Adipose tissue (tissue), 3 donors: ENCODE results near the gene KREMEN2. TPM values are rescaled to one million over a fixed set of nuclear protein-coding genes. Genes with fewer than 3 reads are reported as not detected.
"Not testable (repeated sequence)": the region's sequence is repeated elsewhere in the genome, so short reads cannot be mapped to it uniquely, and the experiment has no call there.

Experiments
- H3K27ac ChIP-seq: one replicate; pipeline ENCODE4 v1.5.1; 2013; ENCODE audit warnings: low read depth, low read length
- WGBS, 3 donors: extraction: QIAGEN DNeasy Blood & Tissue Kit; methylation state at CpG; one replicate each; pipeline ENCODE4 v1.1.7; 2013; 5-methylcytosine and 5-hydroxymethylcytosine counted together
- polyA plus RNA-seq, 3 donors: library from polyadenylated mRNA; stranded (reverse); fragments of 200-250 nt; gene quantifications; one replicate each; pipeline ENCODE4 v1.2.3, GENCODE V29; 2013
- donor health status: healthy with polysubstance abuse.
- donor health status: Bipolar disorder and iron deficiency.
- donor health status: healthy.

Gene KREMEN2, protein sequence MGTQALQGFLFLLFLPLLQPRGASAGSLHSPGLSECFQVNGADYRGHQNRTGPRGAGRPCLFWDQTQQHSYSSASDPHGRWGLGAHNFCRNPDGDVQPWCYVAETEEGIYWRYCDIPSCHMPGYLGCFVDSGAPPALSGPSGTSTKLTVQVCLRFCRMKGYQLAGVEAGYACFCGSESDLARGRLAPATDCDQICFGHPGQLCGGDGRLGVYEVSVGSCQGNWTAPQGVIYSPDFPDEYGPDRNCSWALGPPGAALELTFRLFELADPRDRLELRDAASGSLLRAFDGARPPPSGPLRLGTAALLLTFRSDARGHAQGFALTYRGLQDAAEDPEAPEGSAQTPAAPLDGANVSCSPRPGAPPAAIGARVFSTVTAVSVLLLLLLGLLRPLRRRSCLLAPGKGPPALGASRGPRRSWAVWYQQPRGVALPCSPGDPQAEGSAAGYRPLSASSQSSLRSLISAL
- polyA plus RNA-seq = under 1 TPM in 2 of 3 donors, not detected in 1; 0.07 to 0.22 TPM

DNA sequence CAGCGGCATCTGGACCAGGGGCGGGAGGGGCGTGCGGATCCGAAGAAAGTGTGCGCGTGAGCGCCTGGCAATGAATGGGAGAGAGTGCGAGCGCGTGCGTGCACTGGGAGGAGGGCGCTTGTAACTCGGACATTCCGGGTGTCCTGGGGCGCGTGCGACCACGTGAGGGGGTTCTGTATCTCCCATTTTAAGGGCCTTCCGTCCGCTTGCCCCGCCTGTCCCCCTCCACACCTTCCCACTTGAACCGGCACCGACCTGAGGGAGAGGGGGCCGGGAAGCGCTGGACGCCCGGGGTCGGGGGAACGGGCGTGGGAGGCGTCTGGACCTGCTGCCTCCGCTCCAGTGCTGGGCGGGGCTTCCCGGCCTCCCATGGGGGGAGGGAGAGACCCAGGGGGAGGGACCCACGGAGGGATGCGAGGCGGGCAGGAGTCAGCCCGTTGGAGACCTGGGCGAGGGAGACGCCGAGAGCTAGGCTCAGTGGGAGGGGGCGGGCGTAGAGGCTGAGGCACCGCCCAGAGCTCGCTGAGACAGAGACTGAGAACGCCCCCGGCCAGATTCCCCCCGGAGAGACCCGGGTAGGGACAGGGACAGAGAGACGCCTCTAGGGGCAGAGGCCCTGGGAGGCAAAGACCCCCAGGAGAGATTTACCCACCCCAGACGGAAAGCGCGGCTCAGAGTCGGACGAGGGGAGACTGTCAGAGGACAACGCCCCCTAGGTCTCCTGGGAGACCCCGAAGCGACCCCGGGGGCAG is at the start of gene KREMEN2:
Gene KREMEN2 (plus strand): TSS at position 553 of the 752 bp plus-strand sequence. CDS start 246 bp downstream, outside the sequence.
- no peak within 1 kb of the TSS for H3K27ac ChIP-seq
- 1% methylated on average over 42 to 60 of the region's 60 CpGs for WGBS, 3 donors

DNA sequence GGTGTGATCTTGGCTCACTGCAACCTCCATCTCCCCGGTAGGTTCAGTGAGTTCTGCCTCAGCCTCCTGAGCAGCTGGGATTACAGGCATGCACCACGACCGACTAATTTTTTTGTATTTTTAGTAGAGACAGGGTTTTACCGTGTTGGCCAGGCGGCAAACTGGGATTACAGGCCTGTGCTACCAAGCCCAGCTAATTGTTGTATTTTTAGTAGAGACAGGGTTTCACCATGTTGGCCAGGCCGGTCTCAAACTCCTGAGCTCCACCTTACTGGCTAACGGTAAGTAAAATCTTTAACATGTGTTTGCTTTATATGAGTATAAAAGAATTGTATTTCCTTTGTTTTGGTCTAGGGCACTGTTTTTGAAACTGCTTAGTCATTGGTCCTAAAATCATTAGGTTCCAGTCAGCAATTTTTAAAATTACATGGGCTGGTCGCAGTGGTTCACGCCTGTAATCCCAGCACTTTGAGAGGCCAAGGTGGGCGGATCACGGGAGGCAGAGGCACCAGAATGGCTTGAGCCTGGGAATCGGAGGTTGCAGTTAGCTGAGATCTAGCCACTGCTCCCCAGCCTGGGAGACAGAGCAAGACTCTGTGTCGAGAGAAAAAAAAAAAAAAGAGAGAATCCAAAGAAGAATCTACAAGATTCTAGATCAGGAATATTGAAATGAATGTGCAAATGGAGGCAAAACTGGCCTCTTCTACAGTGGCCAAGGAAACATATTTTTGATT is 48.7 kb upstream of the KREMEN2 start:
- no peak overlapping the region for H3K27ac ChIP-seq
- WGBS, 3 donors = 85 to 97% (median 90%) methylated on average over 13 of the region's 13 CpGs

DNA sequence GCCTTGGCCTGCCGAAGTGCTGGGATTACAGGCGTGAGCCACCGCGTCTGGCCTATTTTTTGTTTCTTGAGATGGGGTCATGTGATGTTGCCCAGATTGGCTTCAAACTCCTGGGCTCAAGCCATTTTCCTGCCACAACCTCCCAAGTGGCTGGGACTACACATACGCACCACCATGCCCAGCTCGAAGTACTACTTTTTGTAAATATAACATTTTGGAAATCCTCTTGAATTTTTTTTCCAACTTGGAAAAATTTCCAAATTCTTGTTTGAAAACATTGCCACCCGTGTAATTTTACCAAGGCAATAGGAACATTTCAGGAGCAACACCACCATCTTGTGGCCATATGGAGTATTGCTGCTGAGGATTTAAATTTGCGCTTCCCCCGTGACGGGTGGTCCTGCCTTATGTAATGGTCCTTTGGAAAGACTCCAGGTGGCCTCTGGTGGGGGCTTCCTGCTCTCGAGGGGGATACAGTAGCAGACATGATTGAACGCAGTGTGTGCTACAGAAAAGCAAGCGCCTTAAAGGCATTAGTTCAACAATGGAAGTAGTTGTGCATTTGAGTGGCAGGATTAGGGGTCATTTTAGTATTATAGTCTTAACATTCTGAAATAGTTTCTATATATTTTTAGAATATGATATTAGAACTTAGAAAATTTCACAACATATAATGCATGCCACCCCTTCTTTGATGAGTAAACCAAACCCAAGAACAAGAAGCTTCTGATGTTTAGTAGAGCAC is 44.4 kb upstream of the KREMEN2 start:
- 10 to 12% (median 11%) methylated on average over 13 of the region's 13 CpGs for WGBS, 3 donors
- no peak overlapping the region for H3K27ac ChIP-seq

DNA sequence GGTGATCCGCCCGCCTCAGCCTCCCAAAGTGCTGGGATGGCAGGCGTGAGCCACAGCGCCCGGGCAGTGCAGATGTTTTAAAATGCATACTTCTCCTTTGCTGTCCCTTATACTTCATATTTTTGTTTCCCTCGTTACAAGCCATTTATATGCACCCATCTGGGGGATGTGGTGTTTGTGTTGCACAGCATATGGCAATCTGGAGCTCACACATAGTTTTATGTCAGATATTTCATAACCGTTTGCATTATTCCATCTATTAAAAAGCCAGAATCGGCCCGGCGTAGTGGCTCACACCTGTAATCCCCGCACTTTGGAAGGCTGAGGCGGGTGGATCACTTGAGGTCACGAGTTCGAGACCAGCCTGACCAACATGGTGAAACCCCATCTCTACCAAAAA is 40.6 kb upstream of the KREMEN2 start:
- WGBS, 3 donors = 94 to 96% (median 95%) methylated on average over 14 of the region's 14 CpGs

DNA sequence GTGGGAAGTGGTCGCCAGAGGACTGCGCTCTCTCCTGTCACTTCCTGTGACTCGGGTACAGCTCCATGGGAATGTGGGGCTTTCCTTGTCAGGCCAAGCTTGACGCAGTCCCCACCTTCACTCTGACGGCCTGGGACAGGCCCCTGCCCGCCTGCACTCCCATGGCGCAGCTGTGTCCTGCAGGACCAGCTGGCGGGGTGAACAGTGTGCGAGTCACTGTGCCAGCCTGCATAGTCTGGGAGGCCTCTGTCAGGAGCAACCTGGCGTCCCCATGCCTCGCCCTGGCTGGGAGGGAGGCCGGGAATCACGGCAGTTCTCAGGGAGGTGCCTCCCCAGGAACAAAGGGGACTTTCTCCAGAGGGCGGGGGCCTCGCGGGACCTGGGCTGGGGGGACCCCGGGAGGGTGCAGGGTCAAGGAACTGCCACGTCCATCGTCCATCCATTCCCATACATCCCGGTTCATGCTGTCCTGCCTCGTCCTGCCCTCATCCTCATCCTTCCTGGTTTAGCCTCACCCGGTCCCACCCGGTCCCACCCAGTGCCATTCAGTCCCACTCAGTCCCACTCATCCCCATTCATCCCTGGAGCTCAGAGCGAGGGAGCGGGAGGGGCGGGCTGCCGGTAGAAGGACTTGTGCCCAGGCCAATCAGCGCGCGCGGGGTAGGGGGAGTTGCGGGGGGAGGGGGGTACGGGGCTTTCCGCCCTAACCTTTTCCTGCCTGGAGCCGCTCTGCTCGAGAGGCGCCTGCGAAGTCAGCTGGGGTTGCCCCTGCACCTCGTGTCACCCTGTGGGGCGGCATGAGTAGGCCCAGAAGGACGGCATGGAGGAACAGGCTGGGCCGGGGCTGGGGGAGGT is 38.9 kb upstream of the KREMEN2 start:
- 76 to 80% (median 76%) methylated on average over 41 to 42 of the region's 42 CpGs for WGBS, 3 donors
- no peak overlapping the region for H3K27ac ChIP-seq

More for the DNA sequence above, 40.6 kb upstream of the KREMEN2 start:
- no peak overlapping the region for H3K27ac ChIP-seq

DNA sequence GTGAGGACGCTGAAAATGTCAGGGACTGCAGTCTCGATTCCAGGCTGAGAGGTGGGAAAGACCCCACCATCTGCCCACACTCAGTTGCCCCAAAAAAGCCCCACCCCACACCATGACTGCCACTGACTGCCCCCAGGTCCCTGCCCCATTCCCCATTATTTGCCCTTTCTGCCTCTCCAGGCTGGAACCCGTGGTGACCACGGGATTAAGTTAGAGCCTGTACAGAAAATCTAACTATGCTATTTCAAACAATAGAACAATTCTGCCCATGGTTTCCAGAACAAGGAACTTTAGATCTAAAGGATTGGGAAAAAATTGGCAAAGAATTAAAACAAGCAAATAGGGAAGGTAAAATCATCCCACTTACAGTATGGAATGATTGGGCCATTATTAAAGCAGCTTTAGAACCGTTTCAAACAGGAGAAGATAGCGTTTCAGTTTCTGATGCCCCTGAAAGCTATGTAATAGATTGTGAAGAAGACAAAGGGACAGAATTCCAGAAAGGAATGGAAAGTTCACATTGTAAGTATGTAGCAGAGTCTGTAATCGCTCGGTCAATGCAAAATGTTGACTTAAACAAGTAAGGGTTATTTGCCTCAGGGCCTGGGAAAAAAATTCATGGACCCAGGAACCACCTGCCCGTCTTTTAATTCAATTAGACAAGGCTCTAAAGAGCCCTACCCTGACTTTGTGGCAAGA is 38.0 kb upstream of the KREMEN2 start:
- no peak overlapping the region for H3K27ac ChIP-seq
- WGBS, 3 donors = 65 to 78% (median 76%) methylated on average over 9 of the region's 9 CpGs

DNA sequence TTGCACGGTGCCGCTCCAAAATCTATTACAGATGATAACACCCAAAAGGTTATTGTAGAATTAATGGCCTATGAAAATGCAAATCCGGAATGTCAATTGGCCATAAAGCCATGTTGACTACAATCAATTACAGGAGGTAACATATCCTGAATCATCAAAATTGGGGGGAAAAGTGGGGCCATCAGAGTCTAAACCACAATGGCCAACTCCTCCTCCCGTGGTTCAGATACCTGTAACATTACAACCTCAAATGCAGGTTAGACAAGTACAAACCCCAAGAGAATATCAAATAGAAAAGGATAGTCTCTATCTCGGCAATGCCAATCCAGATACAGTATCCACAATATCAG is 37.5 kb upstream of the KREMEN2 start:
- H3K27ac ChIP-seq = no peak overlapping the region

DNA sequence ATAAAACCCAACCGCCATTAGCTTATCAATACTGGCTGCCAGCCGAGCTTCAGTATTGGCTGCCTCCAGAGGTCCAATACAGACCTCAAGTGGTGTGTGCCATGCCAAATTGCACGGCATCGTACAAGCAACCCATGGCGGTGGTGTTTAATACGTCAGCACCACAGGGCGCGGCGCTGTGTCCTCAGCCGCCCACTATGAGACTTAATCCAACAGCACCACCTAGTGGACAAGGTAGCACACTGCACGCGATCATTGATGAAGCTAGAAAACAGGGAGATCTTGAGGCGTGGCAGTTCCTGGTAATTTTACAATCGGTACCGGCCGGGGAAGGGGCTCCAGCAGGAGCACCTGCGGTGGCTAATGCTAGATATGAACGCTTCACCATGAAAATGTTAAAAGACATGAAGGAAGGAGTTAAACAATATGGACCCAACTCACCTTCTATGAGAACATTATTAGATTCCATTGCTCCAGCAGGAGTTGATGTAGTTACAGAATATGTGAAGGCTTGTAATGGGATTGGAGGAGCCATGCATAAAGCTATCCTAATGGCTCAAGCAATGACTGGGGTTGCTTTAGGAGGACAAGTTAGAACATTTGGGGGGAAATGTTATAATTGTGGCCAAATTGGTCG is 36.9 kb upstream of the KREMEN2 start:
- 6 to 8% (median 7%) methylated on average over 19 of the region's 19 CpGs for WGBS, 3 donors
- no peak overlapping the region for H3K27ac ChIP-seq

More for the DNA sequence above, 37.5 kb upstream of the KREMEN2 start:
- WGBS, 3 donors = 67 to 76% (median 73%) methylated on average over 5 of the region's 5 CpGs

DNA sequence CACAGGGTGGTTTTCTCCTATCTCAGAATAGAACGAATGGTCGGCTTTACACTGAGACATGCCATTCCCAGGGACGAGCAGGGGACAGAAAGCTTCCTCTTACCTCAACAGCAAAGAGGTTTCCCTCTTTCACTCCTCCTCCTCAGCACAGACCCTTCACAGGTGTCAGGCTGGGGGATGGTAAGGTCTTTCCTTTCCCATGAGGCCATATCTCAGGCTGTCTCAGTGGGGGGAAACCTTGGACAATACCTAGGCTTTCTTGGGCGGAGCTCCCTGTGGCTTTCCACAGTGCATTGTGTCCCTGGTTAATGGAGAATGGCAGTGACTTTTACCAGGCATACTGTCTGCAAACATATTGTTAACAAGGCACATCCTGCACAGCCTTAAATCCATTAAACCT is 35.9 kb upstream of the KREMEN2 start:
- WGBS, 3 donors = 71 to 91% (median 90%) methylated on average over 4 of the region's 4 CpGs
- H3K27ac ChIP-seq = not testable (repeated sequence)

DNA sequence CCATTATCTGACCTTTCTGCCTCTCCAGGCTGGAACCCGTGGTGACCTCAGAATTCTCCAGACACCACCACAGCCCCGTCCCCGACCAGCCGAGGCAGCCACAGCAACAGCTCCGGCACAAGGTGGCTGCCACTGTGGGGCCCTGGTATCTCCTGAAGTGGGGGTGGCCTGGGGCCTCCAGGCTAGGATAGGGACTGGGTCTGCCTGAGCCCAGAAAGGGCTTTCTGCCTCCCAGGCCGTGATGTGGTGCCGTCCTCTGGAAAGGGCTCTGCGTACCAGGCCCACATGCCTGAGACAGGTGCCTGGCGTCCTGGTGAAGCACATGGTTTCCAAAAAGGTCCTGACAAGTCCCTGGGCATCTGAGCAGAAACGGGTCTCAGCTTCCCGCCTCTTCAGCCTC is 35.3 kb upstream of the KREMEN2 start:
- WGBS, 3 donors = 83 to 89% (median 85%) methylated on average over 11 of the region's 11 CpGs
- H3K27ac ChIP-seq = no peak overlapping the region

DNA sequence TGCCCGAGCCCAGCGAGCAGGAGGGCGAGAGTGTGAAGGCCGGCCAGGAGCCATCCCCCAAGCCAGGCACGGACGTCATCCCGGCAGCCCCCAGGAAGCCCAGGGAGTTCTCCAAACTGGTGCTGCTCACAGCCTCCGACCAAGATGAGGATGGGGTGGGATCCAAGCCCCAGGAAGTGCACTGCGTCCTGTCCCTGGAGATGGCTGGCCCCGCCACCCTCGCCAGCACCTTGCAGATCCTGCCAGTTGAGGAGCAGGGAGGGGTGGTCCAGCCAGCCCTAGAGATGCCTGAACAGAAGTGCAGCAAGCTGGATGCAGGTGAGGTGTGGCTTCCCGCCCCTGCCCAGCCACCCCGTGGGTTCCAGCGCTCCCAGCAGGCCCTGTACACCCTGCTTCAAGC is 34.4 kb upstream of the KREMEN2 start:
- WGBS, 3 donors = 89 to 90% (median 90%) methylated on average over 14 of the region's 14 CpGs
- no peak overlapping the region for H3K27ac ChIP-seq

DNA sequence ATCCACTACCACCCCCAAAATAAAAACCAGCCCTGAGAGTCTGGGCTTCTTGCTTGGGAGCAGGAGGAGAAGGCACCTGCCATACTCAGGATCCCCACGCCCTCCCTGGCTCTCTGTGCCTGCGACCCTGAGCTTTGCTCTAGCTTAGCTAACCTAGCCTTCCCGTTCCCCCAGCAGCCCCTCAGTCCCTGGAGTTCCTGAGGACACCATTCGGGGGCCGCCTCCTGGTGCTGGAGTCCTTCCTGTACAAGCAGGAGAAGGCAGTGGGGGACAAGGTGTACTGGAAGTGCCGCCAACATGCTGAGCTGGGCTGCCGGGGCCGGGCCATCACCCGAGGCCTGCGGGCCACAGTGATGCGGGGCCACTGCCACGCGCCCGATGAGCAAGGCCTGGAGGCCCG is 33.8 kb upstream of the KREMEN2 start:
- WGBS, 3 donors = 93 to 97% (median 93%) methylated on average over 15 of the region's 15 CpGs

DNA sequence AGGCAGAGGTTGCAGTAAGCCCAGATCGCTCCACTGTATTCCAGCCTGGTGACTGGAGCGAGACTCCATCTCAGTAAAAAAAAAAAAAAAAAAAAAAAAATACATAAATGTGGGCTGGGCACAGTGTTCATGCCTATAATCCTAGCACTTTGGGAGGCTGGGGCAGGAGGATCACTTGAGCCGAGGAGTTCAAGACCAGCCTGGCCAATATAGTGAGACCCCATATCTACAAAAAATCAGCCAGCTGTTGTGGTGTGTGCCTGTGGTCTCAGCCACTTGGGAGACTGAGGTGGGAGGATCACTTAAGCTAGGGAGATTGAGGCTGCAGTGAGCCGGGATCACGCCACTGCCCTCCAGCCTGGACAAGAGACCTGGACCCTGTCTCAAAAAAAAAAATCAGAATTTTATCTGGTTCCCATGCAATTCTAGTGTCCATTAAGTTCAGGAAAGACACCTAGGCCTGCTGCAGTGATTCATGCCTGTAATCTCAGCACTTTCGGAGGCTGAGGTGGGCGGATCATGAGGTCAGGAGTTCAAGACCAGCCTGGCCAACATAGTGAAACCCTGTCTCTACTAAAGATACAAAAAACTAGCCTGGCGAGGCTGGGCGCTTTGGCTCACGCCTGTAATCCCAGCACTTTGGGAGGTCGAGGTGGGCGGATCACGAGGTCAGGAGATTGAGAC is 32.7 kb upstream of the KREMEN2 start:
- 91 to 95% (median 92%) methylated on average over 13 of the region's 13 CpGs for WGBS, 3 donors
- H3K27ac ChIP-seq = not testable (repeated sequence)

More for the DNA sequence above, 33.8 kb upstream of the KREMEN2 start:
- H3K27ac ChIP-seq = no peak overlapping the region

DNA sequence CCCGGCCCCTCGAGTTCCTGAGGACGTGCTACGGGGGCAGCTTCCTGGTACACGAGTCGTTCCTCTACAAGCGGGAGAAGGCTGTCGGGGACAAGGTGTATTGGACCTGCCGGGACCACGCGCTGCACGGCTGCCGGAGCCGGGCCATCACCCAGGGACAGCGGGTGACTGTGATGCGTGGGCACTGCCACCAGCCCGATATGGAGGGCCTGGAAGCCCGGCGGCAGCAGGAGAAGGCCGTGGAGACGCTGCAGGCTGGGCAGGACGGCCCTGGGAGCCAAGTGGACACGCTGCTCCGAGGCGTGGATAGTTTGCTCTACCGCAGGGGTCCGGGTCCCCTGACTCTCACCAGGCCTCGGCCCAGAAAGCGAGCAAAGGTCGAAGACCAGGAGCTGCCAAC is 30.9 kb upstream of the KREMEN2 start:
- no peak overlapping the region for H3K27ac ChIP-seq
- WGBS, 3 donors = 92 to 93% (median 92%) methylated on average over 30 of the region's 30 CpGs

DNA sequence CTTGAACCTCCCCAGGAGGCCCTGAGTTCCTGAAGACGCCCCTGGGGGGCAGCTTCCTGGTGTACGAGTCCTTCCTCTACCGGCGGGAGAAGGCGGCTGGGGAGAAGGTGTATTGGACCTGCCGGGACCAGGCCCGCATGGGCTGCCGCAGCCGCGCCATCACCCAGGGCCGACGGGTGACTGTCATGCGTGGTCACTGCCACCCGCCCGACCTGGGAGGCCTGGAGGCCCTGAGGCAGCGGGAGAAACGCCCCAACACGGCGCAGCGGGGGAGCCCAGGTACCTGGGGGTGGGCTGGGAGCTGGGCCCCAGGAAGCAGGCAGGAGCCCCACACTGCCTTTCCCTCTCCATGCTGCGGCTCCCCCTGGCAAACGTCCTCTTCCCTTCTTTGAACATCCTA is 30.4 kb upstream of the KREMEN2 start:
- 90 to 93% (median 90%) methylated on average over 17 to 22 of the region's 22 CpGs for WGBS, 3 donors
- H3K27ac ChIP-seq = no peak overlapping the region

DNA sequence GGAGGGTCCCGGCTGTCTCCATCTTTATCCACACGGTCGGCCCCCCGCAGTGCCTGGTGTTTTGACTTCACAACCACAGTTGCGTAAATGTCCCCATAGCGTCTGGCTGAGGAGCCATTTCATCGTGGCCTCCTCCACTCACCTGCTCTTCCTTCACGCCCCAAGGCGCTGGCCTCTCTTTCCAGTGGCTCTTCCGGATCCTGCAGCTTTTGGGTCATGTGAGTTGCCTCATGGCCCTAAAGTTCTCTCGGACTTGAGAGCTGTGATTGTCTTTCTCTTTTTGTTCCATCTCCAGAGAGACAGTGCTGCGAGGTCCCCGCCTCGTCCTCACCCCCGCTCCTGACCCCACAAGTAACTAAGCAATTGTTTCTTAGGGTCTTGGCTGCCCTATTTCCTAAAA is 29.6 kb upstream of the KREMEN2 start:
- WGBS, 3 donors = 85 to 91% (median 87%) methylated on average over 15 of the region's 15 CpGs
- no peak overlapping the region for H3K27ac ChIP-seq
